OCI-M2 (cell line): ENCODE measurements around the gene S1PR1.
"Not testable (repeated sequence)": the region's sequence is repeated elsewhere in the genome, so short reads cannot be mapped to it uniquely, and the experiment has no call there.

Source experiments
- DNase-seq: peaks from one replicate; lab custom pipeline; 2025; ENCODE audit not compliant: unreplicated experiment; lab: John Stamatoyannopoulos, UW

S1PR1 gene

DNA sequence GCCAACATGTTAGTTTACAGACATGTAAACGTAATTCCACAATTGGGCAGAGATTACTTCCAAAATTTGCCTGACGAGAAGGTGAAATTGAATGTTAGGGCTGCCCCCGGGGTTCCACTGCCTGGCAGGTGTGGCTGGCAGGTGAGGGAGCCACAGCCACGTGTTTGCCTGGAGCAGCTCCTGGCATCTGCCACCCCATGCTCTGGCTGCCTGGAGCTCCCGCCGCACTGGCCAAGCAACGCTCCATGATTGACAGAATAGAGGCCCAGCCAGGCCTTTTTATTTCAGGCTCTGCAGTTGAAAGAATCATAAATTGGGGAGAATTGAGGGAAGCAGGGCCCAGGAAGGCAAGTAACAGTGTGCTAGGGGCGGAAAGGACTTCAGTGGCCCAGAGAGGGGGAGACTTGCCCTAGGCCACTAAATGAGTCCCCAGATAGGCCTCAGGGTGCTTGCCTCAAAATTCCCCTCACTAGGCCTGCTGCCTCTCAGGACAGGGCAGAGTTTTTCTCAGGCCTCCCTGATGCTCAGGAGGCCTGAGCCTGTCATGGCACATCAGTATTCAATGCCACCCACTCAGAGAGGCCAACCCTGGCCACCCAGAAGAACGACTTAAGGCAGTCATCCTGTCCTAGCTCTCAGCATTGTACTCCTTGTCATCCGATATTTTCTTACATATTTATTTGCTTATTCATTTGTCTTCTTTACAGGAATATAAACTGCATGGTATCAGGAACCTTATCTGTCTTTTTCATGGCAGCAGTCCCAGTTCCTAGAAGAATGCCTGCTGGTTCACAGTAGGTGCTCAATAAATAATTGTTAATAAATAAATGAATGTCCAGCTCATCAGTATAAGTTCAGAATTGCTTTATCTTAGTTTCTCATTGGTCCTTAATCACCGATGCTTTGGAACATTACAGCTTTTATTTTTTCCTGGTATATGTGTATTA lies 16.6 kb upstream of the S1PR1 start:
- DNase-seq, result no peak

DNA sequence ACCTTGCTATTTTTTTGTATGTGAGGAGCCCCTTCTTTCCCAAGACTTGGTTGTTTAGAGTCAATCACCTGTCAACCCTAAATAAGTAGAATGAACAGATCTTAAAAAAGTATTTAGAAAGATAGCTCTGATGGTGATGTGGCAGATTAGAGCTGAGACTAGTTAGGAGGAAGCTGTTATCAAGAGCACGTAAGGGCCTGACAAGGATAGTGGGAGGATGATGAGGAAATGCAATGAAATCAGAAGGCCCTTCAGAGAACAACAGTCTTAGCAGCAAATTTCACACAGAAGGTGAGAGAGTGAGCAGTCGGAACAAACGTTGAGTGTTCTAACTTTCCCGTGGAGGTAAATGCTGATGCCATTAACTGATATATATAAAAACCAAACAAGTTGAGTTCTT lies 15.9 kb upstream of the S1PR1 start:
- no peak for DNase-seq

DNA sequence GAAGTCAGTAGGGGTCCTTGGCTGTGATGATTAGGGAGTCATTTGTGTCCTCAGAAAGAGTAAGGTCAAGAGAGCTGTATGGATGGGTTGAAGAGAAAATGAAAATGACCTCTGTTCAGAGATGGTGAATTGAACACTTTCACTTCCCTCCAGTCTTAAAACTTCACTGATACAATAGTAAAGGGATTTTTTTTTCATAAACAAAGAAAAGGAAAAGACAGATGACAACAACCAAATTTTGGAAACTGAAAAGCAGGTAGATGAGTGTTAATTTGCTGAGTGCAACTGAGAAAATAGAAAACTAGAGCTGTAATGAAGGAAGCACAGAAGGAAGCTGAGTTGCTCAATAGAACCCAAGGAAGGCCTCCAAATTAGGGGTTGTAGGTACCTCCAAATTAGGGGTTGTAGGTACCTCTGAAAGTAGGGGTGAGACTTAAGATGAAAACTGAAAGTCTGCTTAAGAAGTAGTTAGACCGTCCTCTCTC lies 14.8 kb upstream of the S1PR1 start:
- DNase-seq, result no peak

DNA sequence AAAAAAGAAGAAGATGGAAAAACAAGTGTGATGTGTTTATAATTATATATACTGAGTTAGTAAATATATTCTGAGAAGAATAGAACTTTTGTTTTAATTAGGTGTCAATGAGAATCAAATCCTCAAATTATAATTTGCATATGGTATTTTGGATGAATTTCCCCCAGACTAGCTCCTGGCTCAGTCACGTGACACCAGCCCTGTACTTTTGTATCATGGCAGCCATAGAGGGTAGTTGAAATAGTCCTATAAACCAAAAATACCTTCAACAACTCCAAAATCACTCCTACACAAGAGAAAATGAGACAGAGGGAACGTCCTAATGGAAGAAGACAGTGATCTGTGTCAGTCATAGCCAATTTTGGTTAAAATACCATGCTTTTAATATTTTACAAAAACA lies 9.0 kb upstream of the S1PR1 start:
- DNase-seq, result no peak

DNA sequence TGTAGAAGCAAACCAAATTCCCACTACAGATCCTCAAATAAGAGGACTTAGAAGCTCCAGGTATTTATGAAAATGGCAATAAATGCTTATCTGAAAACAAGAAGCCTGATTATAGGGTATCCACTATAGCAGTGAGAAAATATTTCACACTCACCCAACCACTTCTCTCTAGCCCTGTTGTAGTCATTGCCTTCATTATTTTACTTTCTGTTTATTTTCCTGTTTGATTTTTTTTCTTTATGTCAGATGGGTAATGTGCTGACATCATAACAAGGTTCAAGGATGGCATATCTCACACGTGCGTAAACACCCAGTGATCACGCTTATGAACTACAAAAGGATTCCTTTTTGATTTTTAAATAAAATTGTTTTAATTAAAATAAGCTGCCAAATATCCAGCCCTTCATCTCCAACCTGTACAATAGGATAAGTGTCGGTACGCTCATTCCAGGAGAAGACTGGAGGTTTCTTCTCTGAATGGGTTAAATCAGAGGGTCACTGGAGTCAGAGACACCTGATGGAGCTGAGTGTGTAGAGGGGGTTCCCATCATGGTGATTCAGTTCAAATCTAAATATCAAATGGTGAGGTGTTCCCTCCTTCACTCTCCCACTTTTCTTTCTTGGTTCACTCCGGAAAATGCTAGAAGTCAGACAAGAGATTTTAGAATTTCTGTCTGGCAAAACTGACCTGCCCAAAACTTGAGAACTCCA lies 8.2 kb upstream of the S1PR1 start:
- no peak for DNase-seq

DNA sequence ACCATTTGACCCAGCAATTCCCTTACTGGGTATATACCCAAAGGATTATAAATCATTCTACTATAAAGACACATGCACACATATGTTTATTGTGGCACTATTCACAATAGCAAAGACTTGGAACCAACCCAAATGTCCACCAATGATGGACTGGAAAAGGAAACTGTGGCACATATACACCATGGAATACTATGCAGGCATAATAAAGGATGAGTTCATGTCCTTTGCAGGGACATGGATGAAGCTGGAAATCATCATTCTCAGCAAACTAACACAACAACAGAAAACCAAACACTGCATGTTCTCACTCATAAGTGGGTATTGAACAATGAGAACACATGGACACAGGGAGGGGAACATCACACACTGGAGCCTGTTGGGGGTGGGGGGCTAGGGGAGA lies 4.6 kb upstream of the S1PR1 start:
- DNase-seq, result not testable (repeated sequence)

DNA sequence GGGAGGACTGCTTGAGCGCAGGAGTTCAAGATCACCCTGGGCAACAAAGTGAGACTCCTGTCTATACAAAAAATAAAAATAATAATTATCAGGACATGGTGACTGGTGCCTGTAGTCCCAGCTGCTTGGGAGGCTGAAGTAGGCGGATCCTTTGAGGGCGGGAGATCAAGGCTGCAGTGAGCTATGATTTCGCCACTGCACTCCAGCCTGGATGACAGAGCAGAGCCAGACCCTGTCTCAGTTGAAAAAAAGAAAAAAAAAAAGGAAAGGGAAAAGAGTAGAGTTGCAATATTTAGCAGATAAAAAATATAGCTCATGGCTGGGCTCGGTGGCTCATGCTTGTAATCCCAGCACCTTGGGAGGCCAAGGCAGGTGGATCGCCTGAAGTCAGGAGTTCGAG lies 3.3 kb upstream of the S1PR1 start:
- no peak for DNase-seq

DNA sequence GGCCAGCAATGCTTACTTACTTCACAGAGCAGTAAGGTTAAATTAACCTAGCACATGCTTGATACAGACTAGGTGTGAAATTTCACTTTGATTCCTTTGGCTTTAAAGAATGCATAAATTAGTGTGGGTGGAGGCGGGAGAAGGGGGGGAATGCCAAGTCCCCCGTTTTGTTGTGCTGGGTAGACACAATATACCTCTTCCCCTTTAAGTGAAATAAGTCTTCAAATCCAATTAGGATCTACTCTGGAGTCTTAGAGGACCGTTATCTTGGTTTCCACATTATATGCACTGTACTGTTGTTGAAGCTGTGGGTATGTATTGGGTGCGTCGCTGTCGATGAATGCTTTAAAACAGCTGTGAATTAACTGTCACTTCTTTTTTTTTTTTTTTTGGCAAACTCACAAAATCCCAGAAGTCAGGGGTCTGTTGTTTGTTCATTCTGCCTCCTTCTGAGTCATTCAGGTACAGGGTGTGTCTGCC lies 1.6 kb upstream of the S1PR1 start:
- no peak for DNase-seq

DNA sequence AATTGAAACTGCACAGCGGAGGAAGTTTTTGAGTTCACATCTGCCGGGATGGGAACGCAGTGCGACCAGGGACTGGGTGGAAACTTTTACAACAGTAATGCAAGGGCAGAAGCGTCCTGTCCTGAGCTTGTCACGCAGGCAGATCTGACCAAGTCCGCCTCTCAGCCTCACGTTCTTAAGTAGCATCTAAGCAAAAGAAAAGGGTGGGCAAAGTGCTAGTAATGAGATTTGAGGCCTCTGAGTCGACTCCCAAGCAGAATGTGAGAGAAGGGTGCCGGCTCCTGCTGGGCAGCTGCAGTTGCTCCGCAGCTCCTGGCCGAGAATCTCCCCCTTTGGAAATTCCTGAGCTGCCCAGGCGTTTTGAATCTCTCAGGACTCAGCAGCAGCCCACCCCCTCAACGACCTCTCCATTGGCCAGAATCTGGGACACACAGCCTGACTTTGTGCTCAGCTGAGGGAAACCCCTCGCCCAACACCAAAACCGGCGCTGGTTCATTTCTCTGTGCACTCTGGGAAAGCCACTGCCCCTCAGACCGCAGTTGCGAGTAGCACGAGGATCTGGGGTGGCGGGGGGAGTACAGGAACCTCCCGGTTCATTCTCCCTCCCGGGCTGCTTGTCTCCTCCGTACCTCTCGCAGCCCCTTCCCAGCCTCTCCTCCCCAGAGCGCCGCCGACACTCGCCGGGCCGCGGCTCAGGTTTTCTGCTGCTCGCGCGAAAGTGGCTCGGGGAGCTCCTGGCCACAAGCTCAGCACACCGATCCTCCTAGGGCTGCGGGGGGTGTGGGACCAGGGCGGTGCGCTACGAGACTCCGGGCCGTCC lies 913 bp upstream of the S1PR1 start:
- no peak for DNase-seq

DNA sequence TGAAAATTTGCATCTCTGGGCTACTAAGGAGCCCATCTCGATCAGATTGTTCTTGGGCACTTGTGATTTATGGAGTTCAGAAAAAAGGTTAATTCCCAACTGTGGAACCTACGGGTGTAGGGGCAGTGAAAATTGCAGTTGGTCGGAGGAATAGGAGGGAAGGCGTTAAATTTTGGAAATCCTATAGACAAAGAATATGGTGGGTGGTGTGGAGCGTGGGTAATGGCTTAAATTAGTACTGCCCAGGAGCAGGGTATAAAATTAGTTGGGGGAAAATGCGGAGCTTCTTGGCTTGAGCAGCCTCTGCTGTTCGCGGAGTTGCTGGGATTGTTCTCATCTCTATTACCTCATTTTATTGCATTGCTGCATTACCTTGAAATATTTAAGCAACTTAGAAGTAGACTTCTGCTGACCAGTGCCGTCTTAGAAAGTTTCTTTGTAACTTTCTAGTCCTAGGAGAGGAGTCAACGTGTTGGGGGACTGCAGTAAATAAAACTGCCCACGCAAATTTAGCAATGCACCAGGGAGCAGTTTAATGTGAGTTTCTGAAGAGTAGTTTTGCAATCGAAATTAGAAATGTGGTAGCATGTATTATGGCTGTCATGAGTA lies 514 bp downstream of the S1PR1 start:
- DNase-seq, result no peak

DNA sequence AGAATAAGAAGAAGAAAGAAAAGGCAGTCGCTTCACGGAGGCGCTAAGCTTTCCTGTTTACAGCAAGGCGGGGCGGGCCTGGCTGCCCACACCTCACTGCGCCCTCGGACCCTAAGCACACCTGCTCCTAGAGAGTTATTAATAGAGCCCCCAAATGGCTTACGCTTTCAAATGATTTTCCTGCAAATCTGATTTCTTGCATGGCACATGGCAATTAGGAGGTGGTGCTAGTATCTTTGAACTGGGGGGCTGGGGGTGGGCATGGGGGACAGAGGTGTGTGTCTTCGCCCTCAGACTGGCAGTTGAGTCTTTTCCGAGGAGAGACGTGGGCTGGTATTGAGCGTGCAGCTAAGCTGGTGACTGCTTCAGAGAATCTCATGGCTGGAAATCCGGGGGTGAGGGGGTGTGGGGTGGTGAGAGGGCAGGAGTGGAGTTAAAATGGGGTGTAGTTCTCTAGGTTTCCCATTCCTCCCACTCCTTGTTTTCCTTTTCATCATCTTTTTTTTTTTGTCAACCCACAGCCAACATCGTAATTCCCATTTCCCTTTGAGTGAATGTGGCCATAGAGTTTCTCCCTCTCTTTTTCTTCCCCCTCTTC lies 1.3 kb downstream of the S1PR1 start:
- DNase-seq, result no peak

DNA sequence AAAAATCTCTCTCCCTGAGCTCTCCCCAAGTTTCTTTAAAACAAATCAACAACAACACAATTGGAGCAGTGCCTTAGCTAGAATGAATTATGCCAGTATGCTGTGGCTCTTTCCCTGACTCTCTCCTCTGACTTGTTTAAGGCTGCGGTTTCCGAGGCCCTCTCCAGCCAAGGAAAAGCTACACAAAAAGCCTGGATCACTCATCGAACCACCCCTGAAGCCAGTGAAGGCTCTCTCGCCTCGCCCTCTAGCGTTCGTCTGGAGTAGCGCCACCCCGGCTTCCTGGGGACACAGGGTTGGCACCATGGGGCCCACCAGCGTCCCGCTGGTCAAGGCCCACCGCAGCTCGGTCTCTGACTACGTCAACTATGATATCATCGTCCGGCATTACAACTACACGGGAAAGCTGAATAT lies 1.9 kb downstream of the S1PR1 start:
- DNase-seq, result no peak

DNA sequence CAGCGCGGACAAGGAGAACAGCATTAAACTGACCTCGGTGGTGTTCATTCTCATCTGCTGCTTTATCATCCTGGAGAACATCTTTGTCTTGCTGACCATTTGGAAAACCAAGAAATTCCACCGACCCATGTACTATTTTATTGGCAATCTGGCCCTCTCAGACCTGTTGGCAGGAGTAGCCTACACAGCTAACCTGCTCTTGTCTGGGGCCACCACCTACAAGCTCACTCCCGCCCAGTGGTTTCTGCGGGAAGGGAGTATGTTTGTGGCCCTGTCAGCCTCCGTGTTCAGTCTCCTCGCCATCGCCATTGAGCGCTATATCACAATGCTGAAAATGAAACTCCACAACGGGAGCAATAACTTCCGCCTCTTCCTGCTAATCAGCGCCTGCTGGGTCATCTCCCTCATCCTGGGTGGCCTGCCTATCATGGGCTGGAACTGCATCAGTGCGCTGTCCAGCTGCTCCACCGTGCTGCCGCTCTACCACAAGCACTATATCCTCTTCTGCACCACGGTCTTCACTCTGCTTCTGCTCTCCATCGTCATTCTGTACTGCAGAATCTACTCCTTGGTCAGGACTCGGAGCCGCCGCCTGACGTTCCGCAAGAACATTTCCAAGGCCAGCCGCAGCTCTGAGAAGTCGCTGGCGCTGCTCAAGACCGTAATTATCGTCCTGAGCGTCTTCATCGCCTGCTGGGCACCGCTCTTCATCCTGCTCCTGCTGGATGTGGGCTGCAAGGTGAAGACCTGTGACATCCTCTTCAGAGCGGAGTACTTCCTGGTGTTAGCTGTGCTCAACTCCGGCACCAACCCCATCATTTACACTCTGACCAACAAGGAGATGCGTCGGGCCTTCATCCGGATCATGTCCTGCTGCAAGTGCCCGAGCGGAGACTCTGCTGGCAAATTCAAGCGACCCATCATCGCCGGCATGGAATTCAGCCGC lies 2.5 kb downstream of the S1PR1 start:
- no peak for DNase-seq

DNA sequence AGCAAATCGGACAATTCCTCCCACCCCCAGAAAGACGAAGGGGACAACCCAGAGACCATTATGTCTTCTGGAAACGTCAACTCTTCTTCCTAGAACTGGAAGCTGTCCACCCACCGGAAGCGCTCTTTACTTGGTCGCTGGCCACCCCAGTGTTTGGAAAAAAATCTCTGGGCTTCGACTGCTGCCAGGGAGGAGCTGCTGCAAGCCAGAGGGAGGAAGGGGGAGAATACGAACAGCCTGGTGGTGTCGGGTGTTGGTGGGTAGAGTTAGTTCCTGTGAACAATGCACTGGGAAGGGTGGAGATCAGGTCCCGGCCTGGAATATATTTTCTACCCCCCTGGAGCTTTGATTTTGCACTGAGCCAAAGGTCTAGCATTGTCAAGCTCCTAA lies 3.2 kb downstream of the S1PR1 start:
- DNase-seq, result no peak

DNA sequence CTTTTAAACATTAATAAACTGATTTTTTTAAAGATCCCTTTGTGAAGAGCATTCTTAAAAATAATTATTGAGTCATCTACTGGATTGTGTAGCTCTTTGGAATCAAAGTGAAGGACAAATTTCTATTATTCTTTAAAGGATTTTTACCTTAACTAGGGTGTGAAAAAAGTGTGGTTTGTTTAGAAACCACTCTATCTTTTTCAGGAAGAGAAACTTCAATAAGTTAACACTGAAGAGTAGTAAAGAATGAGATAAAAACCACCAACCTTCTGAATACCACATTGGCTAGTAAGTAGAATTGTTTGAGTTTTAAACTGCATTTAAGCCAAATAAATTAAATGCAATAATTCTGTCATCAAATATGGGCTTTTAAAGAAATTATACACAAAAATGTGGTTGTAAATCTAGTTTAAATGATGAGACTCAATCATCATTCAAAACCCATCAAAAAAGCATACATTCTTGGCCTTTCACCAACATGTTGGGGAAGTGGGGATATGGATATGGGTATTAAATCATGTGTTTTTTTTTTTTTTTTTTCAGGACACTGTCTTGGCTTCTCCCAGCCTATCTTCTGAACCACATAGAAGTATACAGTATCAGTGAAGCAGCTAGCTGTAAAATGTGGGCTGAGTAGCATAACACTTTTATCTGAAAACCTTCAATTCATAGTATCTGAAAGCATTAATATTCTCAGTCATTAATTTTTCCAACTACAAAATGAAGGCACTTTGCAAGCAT lies 4.8 kb downstream of the S1PR1 start:
- no peak for DNase-seq

DNA sequence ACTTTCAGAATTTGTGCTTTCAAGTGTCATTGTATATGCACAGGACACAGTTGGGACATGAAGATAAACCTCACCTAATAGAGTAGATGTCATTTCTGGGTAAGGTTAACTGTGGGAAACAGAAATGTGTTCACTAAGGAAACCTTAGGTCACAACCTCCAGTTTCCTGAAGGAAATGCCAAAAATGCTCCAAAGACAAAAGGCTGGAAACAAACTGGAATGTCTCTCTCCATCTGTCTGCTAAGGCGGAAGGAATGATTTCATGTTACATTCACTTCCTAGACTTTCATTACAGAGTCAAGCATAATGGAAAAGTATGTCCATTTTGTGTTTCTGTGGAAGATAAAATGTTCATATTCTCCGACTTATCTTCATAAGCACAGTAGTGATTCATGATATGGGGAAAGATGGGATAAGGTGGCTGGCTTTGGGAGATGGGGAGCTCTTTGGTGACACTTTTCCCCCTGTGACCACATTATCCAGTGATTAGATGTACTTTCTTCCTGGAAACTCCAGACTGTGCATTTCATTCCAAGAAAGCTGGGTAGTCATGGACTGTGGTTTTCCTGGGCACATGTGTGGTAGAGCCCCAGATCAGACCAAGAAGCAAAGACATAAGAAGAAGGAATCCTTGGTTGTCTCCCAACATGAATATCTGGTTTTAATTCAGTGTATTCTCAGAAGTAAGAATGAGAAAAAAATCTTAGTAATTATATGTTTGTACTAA lies 5.7 kb downstream of the S1PR1 start:
- DNase-seq, result no peak

DNA sequence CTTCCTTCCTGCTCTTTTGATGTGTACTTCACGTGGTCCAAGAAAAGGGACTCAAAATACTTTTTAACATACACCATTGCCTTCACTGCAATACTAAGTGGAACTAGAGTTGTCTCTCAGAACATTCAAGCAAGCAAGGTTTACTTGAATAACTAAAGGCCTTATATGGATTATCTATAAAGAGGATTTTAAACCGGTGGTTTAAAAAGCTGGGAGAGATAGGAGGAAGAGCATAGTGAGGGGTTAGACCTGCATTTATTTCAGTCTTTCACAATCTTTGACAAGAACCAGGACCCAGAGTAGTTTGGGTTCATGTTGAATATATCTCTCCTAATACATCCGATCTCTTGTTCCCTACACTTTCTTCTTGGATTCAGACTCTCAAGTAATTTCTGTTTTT lies 6.9 kb downstream of the S1PR1 start:
- no peak for DNase-seq

DNA sequence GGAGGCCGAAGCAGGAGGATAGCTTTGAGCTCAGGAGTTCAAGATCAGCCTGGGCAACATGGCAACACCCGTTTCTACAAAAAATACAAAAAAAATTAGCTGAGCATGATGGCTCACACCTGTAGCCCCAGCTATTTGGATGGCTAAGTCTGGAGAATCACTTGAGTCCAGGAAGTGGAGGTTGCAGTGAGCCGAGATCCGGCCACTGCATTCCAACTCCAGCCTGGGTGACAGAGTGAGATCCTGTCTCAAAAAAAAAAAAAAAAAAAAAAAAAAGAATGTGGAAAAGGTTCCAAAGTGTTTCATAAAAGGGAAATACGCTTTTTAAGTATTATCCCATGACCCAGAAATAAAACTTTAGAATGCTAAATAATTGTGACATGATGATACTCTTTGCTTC lies 8.0 kb downstream of the S1PR1 start:
- no peak for DNase-seq
